CD4-positive, CD25-positive, alpha-beta regulatory T cell (primary cell): ENCODE results near the gene UBE2E2. TPM values are rescaled to one million over a fixed set of nuclear protein-coding genes. Genes with fewer than 3 reads are reported as not detected.

ENCODE experiments used
- ATAC-seq, 2 donors: fragments of 150-1000 bp; cut with Tn5 transposase; one replicate each; pipeline ENCODE4 v1.10.0; 2021; ENCODE audit warnings: low read depth in 2 of 2, moderate number of reproducible peaks in 2 of 2, moderate library complexity in 1 of 2
- DNase-seq, 3 donors: peaks; one replicate each; pipeline versions ENCODE4 v3.0.0 to v3.0.0-alpha.2; 2012 to 2022; ENCODE audit warnings: mixed read lengths in 1 of 3
- H3K27ac ChIP-seq: one replicate; pipeline ENCODE4 v1.7.0; 2013; ENCODE audit warnings: mild to moderate bottlenecking, low read length; ENCODE audit not compliant: insufficient read depth, poor library complexity, severe bottlenecking
- H3K27me3 ChIP-seq: one replicate; pipeline ENCODE4 v1.7.0; 2013; ENCODE audit warnings: low read length; ENCODE audit not compliant: control insufficient read depth, insufficient read depth
- H3K36me3 ChIP-seq: one replicate; pipeline ENCODE4 v1.7.0; 2013; ENCODE audit warnings: mild to moderate bottlenecking, low read length, moderate library complexity; ENCODE audit not compliant: control insufficient read depth, insufficient read depth
- H3K4me1 ChIP-seq: 2 replicates; pipeline ENCODE4 v1.7.0; 2013; ENCODE audit warnings: mild to moderate bottlenecking, low read length; ENCODE audit not compliant: insufficient read depth, control insufficient read depth, poor library complexity, severe bottlenecking
- H3K4me3 ChIP-seq: one replicate; pipeline ENCODE4 v1.7.0; 2013; ENCODE audit warnings: low read depth, mild to moderate bottlenecking, low read length, moderate library complexity
- H3K9me3 ChIP-seq, 2 experiments: 1 replicate in 1 of 2; 2 replicates in 1 of 2; pipeline ENCODE4 v1.7.0; 2013; ENCODE audit warnings: low read length in 2 of 2, mild to moderate bottlenecking in 1 of 2, moderate library complexity in 1 of 2; ENCODE audit not compliant: control insufficient read depth in 2 of 2
- H3K27ac Mint-ChIP-seq, 3 donors: one replicate each; pipeline ENCODE4 v1.8.0; 2020 to 2022; ENCODE audit warnings: mild to moderate bottlenecking in 3 of 3, mixed read lengths in 3 of 3, moderate library complexity in 2 of 3
- H3K27me3 Mint-ChIP-seq: one replicate; pipeline ENCODE4 v1.8.0; 2022; ENCODE audit warnings: mild to moderate bottlenecking, mixed read lengths
- H3K36me3 Mint-ChIP-seq: one replicate; pipeline ENCODE4 v1.8.0; 2020; ENCODE audit warnings: mixed read lengths
- H3K4me1 Mint-ChIP-seq, 4 donors: one replicate each; pipeline ENCODE4 v1.8.0; 2020 to 2022; ENCODE audit warnings: mixed read lengths in 4 of 4, mild to moderate bottlenecking in 1 of 4
- H3K4me3 Mint-ChIP-seq, 4 donors: one replicate each; pipeline ENCODE4 v1.8.0; 2020 to 2022; ENCODE audit warnings: mild to moderate bottlenecking in 4 of 4, mixed read lengths in 4 of 4, moderate library complexity in 3 of 4
- H3K9me3 Mint-ChIP-seq, 7 donors: one replicate each; pipeline ENCODE4 v1.8.0; 2020 to 2022; ENCODE audit warnings: mixed read lengths in 7 of 7, mild to moderate bottlenecking in 3 of 7, moderate library complexity in 2 of 7
- polyA plus RNA-seq, 4 donors: library from polyadenylated mRNA; unstranded; fragments of 300-500 nt; fragmentation: Illumina TruSeq; gene quantifications; one replicate each; pipeline ENCODE4 v1.2.3, GENCODE V29; 2021
- total RNA-seq: library from RNA; stranded (reverse); gene quantifications from one replicate; pipeline ENCODE4 v1.2.3, GENCODE V29; 2022

The UBE2E2 gene
- total and polyA plus RNA-seq, 5 donors from 2014 or later, result 0.81 to 9.6 (median 1.8) TPM

DNA sequence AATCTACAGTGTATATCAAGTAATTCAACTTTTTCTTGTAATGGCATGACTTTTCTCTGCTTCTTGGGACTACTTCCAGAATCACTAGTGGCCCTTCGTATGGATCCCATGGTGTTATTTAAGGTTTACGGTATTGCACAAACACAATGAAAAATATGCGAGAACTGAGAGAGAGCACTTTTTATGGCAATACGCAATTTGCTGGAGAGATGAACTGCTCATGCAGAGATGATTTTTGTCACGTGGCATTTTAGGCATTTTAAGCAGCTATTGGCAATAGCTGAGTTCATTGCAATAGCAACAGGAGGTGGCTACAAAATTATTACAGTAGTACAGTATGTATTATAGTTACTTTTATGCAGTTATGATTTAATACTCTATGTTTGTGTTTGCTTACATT lies 294.0 kb downstream of the UBE2E2 start:
- H3K9me3 ChIP-seq, result no peaks in the 10 kb centered on the region
- H3K36me3 ChIP-seq, result no peaks in the 10 kb centered on the region
- no peak overlapping the region for H3K27ac ChIP-seq
- no peak overlapping the region for H3K27ac Mint-ChIP-seq
- no peaks in the 10 kb centered on the region for H3K27me3 Mint-ChIP-seq
- peaks cover 0 to 2% (median 0%) of the 10 kb centered on the region in 7 donors for H3K9me3 Mint-ChIP-seq
- H3K4me3 Mint-ChIP-seq, result no peak overlapping the region
- H3K27me3 ChIP-seq, result no peaks in the 10 kb centered on the region
- H3K4me1 Mint-ChIP-seq, result peaks cover 0 to 2% (median 0%) of the 10 kb centered on the region in 4 donors
- no peak for ATAC-seq
- H3K4me3 ChIP-seq, result no peak overlapping the region
- no peaks in the 10 kb centered on the region for H3K36me3 Mint-ChIP-seq
- no peaks in the 10 kb centered on the region for H3K4me1 ChIP-seq
- DNase-seq, result no peak

DNA sequence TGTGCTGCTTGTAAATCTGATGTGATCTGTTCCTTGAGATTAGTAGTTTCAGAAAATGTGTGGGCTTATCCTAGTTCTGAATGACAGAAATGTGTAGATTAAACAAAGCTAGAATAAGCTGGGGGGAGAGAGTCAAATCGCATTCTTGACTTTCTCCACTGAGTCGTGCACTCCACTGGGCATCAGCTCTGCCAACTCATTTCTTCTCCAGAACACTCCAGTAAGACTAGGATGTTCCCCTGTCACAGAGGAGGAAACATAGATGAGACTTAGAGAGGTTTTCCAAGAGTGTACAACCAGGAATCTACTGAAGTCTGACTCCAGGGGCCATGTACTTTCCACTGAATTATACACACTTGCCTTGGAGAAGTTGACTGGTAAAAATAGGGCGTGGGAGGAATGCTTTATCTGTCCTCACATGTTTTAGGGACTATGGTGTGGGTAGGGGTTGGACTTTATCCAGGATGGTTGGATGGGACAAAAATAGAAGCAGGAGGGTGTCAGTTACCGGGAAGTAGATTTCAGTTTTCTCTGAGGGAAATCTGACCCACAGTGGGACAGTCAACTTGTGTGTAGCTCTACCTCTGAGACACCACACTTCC lies 298.2 kb downstream of the UBE2E2 start:
- DNase-seq, result no peak
- Histone ChIP-seq H3K4me1 (no peaks in the 10 kb centered on the region), H3K9me3 (no peaks in the 10 kb centered on the region), H3K36me3 (no peaks in the 10 kb centered on the region), H3K27ac (no peak overlapping the region), H3K27me3 (no peaks in the 10 kb centered on the region), H3K4me3 (no peak overlapping the region)
- Mint-ChIP-seq H3K27ac (no peak overlapping the region), H3K9me3 (peaks cover 0 to 2% (median 0%) of the 10 kb centered on the region in 7 donors), H3K4me1 (no peaks in the 10 kb centered on the region), H3K36me3 (no peaks in the 10 kb centered on the region), H3K27me3 (no peaks in the 10 kb centered on the region), H3K4me3 (no peak overlapping the region)
- no peak for ATAC-seq

DNA sequence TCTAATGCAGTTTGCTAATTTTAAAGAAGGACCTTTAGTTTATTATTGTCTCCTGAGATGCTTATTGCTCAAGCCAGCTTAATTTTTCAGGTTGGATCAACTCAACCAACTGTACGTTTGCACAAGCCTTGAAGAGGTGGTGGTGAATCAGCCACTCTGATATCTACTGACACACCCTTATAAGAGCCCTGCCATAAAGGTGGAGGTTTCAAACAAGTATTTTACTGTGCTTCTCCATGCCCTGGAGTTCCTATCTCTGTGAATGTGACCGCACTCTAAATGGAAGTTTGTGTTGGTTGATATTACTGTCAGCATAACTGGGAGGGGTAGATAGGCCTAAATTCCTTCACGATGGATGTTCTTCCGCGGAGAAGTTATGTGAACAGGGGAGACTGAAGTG lies 305.3 kb downstream of the UBE2E2 start:
- no peaks in the 10 kb centered on the region for H3K4me1 ChIP-seq
- Mint-ChIP-seq H3K4me3 (no peak overlapping the region), H3K27ac (no peak overlapping the region), H3K4me1 (no peaks in the 10 kb centered on the region), H3K27me3 (no peaks in the 10 kb centered on the region), H3K36me3 (no peaks in the 10 kb centered on the region), H3K9me3 (peaks cover 0 to 3% (median 0%) of the 10 kb centered on the region in 7 donors)
- no peak for DNase-seq
- H3K36me3 ChIP-seq, result no peaks in the 10 kb centered on the region
- H3K27me3 ChIP-seq, result no peaks in the 10 kb centered on the region
- no peak overlapping the region for H3K27ac ChIP-seq
- no peak for ATAC-seq
- H3K4me3 ChIP-seq, result no peak overlapping the region
- no peaks in the 10 kb centered on the region for H3K9me3 ChIP-seq

DNA sequence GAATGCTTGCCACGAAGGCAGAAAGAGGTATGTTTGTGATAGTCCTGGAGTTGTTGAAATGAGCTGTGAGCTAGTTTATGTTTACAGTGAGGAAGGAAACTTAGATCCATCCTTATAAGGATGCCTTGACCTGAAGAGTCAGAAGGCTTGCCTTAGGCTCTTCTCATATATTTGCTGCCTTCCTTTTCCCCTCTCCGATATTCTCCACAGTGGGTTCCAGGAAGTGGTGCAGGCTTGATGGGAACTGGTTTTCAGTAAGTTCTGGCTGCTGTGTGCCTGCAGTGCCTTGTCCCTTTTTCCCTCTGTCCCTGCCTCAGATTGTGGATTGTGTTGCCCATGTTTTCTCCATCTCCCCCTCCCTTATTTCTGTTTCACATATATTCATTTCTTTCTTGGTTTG lies 315.3 kb downstream of the UBE2E2 start:
- peak overlapping the region in 1 of 3 donors; percentile 87 for H3K27ac Mint-ChIP-seq

DNA sequence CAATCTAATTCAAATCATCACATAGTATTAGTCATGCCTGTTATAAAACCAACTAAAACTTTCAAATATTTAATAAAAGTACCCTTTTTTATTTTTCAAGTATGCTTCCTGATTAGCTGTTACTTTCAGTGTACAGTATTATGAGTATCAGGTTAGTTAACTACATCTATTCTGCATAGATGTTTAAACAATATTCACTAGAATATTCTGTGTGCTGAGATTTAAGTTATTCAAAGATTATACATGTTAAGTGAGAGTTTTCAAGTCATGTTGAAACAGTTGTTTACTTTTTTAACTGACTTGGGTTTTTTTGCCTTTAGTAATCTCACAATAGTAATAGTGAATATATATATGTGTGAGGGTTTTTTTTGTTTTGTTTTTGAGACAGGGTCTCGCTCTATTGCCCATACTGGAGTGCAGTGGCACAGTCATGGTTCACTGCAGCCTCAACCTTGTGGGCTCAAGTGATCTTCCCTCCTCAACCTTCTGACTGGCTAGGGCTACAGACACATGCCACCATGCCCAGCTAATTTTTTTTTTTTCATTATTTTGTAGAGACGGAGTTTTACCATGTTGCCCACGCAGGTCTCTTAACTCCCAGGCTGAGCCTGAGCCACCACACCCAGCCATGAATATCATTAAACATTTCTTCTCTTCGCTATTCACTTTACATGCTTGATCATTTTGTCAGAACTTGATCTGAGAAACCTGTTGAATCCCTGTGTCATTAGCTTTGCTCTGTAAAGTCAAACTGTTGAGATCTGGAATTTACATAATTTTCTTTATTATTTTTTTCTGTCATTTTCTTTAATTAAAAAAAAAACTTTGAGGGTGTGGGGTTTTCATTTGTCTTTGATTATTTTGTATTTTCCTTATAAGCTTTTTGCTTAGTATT lies 316.4 kb downstream of the UBE2E2 start:
- peaks cover 0 to 2% (median 0%) of the 10 kb centered on the region in 7 donors for H3K9me3 Mint-ChIP-seq
- Histone ChIP-seq H3K9me3 (no peaks in the 10 kb centered on the region), H3K27ac (no peak overlapping the region), H3K4me1 (no peaks in the 10 kb centered on the region), H3K4me3 (no peak overlapping the region), H3K36me3 (no peaks in the 10 kb centered on the region), H3K27me3 (no peaks in the 10 kb centered on the region)
- H3K27ac Mint-ChIP-seq, result no peak overlapping the region
- no peak for DNase-seq
- no peaks in the 10 kb centered on the region for H3K4me1 Mint-ChIP-seq
- H3K36me3 Mint-ChIP-seq, result no peaks in the 10 kb centered on the region
- no peaks in the 10 kb centered on the region for H3K27me3 Mint-ChIP-seq
- peak overlapping the region in 1 of 4 donors; percentile 1 for H3K4me3 Mint-ChIP-seq
- no peak for ATAC-seq

More for the DNA sequence above, 315.3 kb downstream of the UBE2E2 start:
- Mint-ChIP-seq H3K4me1 (no peaks in the 10 kb centered on the region), H3K27me3 (no peaks in the 10 kb centered on the region), H3K9me3 (peaks cover 0 to 2% (median 0%) of the 10 kb centered on the region in 7 donors), H3K36me3 (no peaks in the 10 kb centered on the region), H3K4me3 (no peak overlapping the region)
- Histone ChIP-seq H3K27me3 (no peaks in the 10 kb centered on the region), H3K27ac (no peak overlapping the region), H3K4me3 (no peak overlapping the region), H3K36me3 (no peaks in the 10 kb centered on the region), H3K9me3 (no peaks in the 10 kb centered on the region), H3K4me1 (no peaks in the 10 kb centered on the region)
- no peak for ATAC-seq
- DNase-seq, result no peak

DNA sequence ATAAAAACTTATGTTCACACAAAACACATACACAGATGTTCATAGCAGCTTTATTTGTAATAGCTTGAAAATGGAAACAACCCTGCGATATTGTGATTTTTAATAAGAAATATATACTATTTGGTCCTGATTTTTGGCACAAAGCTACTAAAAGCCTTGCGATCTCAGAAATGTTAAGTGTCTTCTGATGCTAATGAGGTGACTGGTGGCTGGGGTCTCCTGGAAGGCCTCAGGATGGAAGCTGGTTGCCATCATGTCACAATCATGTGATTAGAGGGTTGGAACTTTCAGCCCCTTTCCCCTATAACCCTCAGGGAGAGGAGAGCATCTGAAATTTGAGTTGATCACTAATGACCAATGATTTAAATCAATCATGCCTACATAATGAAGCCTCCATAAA lies 324.2 kb downstream of the UBE2E2 start:
- ATAC-seq, result no peak
- DNase-seq, result no peak
- H3K27ac ChIP-seq, result no peak overlapping the region
- no peaks in the 10 kb centered on the region for H3K27me3 Mint-ChIP-seq
- no peaks in the 10 kb centered on the region for H3K9me3 ChIP-seq
- H3K36me3 ChIP-seq, result no peaks in the 10 kb centered on the region
- no peaks in the 10 kb centered on the region for H3K36me3 Mint-ChIP-seq
- H3K27me3 ChIP-seq, result no peaks in the 10 kb centered on the region
- no peak overlapping the region for H3K4me3 Mint-ChIP-seq
- no peaks in the 10 kb centered on the region for H3K4me1 Mint-ChIP-seq
- H3K9me3 Mint-ChIP-seq, result no peaks in the 10 kb centered on the region
- no peak overlapping the region for H3K4me3 ChIP-seq
- H3K4me1 ChIP-seq, result no peaks in the 10 kb centered on the region
- H3K27ac Mint-ChIP-seq, result no peak overlapping the region

DNA sequence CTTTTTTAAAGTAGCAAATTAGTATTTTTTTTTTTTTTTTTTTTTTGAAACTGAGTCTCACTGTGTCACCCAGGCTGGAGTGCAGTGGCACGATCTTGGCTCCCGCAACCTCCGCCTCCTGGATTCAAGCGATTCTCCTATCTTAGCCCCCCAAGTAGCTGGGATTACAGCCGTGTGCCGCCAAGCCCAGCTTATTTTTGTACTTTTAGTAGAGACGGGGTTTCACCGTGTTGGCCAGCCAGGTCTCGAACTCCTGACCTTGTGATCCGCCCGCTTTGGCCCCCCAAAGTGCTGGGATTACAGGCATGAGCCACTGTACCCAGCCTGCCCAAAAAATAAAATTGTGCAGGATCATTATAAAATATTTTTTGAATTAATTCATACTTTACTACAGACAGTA lies 330.5 kb downstream of the UBE2E2 start:
- Mint-ChIP-seq H3K4me3 (no peak overlapping the region), H3K9me3 (no peaks in the 10 kb centered on the region), H3K27ac (no peak overlapping the region), H3K36me3 (no peaks in the 10 kb centered on the region), H3K4me1 (no peaks in the 10 kb centered on the region), H3K27me3 (no peaks in the 10 kb centered on the region)
- ATAC-seq (no peak), DNase-seq (no peak)
- no peaks in the 10 kb centered on the region for H3K36me3 ChIP-seq
- no peak overlapping the region for H3K27ac ChIP-seq
- no peaks in the 10 kb centered on the region for H3K27me3 ChIP-seq
- H3K4me1 ChIP-seq, result no peaks in the 10 kb centered on the region
- no peak overlapping the region for H3K4me3 ChIP-seq
- no peaks in the 10 kb centered on the region for H3K9me3 ChIP-seq

DNA sequence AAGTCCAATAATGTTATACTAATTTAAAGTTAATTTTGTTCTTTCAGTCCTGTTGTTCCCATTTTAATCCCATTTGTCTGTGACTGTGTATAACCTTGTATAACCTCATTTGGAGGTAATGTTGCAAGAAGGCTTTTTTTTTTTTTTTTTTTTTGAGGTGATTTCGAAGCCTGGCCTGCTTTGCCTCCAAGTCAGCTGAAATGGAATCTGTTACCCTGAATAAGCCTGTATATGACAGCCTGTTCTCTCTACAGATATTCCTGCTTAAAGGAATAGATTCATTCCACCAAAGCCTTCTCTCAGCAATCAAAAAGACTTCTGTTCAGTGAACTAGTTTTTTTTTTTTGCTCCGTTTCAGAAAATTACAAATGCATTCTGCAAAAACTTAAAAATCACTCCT lies 330.9 kb downstream of the UBE2E2 start:
- Mint-ChIP-seq H3K36me3 (no peaks in the 10 kb centered on the region), H3K9me3 (no peaks in the 10 kb centered on the region), H3K4me1 (no peaks in the 10 kb centered on the region), H3K27me3 (no peaks in the 10 kb centered on the region), H3K27ac (no peak overlapping the region), H3K4me3 (no peak overlapping the region)
- Histone ChIP-seq H3K4me1 (no peaks in the 10 kb centered on the region), H3K36me3 (no peaks in the 10 kb centered on the region), H3K27me3 (no peaks in the 10 kb centered on the region), H3K27ac (no peak overlapping the region), H3K4me3 (no peak overlapping the region), H3K9me3 (no peaks in the 10 kb centered on the region)
- no peak for DNase-seq
- no peak for ATAC-seq
